GM12892 (cell line): Measurements from ENCODE around the gene ST7.
A peak's percentile ranks its signal among the peaks of the same experiment; 100 is the strongest.
"Not testable (repeated sequence)": the region's sequence is repeated elsewhere in the genome, so short reads cannot be mapped to it uniquely, and the experiment has no call there.

Experiments used
- DNase-seq: peaks from one replicate; pipeline ENCODE4 v3.0.0; 2011; ENCODE audit not compliant: insufficient read length
- FAIRE-seq: peaks from 2 replicates; lab custom pipeline; 2011; peaks lifted over from hg19 to GRCh38; lab: Jason Lieb, UNC
- POLR2A ChIP-seq: IDR thresholded peaks from 2 replicates; pipeline ENCODE4 v1.6.1; 2011; ENCODE audit warnings: low read depth, low read length, control low read depth
- POLR2AphosphoS5 ChIP-seq: IDR thresholded peaks from 2 replicates; pipeline ENCODE4 v1.6.1; 2011; ENCODE audit warnings: low read depth, low read length, control low read depth
- TAF1 ChIP-seq: IDR thresholded peaks from 2 replicates; pipeline ENCODE4 v1.6.1; 2011; ENCODE audit warnings: low read depth, mild to moderate bottlenecking, control low read depth, low read length, borderline replicate concordance

Gene ST7

GRCh38 chr7:117220836-117221235, 267.5 kb downstream of the ST7 start:
- no peak for FAIRE-seq
- TF ChIP-seq POLR2AphosphoS5 (no peak), POLR2A (no peak), TAF1 (no peak)

DNA sequence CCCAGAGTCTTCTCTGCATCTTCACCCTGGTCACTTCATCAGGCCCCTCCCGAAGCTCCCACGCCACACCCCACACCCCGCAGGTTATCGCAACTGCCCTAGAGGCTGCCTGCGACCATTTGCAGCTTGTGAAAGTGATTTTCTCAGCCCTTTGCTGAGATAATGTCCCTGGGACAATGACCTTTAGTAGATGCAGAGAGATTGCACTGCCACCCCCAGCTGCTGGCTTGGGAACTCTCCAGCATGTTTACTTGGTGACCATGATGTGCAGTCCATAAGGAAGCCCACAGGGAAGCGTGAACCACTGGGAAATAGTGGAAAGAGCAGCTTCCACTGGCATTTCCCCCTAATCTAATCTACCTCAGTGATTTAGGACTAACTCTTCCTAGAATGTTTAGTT, 272.2 kb downstream of the ST7 start:
- TF ChIP-seq POLR2AphosphoS5 (no peak), TAF1 (no peak), POLR2A (no peak)
- DNase-seq (no peak), FAIRE-seq (no peak)

More at GRCh38 chr7:117220836-117221235, 267.5 kb downstream of the ST7 start:
- no peak for DNase-seq

DNA sequence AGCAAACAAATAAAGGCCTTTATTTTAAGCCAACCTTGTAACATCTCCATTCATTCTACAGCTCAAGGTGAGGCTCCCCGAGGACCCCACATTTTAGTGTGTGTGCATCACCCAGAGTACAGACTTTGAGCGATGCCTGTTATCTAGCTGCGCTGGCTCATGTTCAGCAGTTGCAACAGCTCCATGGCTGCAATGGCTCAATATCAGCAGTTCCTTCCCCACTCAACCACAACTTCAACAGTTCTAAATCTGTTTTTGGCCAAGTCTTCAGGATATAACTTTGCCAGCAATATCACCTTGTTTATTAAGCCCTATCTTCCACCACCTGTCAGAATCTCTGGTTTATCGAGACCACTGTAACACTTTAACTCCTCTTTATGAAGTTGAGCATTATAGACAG, 273.8 kb downstream of the ST7 start:
- DNase-seq, result no peak
- TF ChIP-seq TAF1 (no peak), POLR2A (no peak), POLR2AphosphoS5 (no peak)
- no peak for FAIRE-seq

- DNase-seq (no peak), FAIRE-seq (no peak)
- TF ChIP-seq POLR2A (no peak), TAF1 (no peak), POLR2AphosphoS5 (no peak)
These were observed 276.0 kb downstream of the ST7 start for GRCh38 chr7:117229350-117229749.

GRCh38 chr7:117230276-117231046, 277.2 kb downstream of the ST7 start:
- peak; percentile 33 for FAIRE-seq
- no peak for TF ChIP-seq POLR2AphosphoS5
- no peak for DNase-seq

GRCh38 chr7:117231047-117231359, 277.7 kb downstream of the ST7 start:
- TF ChIP-seq POLR2A (no peak), TAF1 (no peak), POLR2AphosphoS5 (peak; percentile 45; the same call in 1 of the 2 replicates)
- DNase-seq (no peak), FAIRE-seq (no peak)

DNA sequence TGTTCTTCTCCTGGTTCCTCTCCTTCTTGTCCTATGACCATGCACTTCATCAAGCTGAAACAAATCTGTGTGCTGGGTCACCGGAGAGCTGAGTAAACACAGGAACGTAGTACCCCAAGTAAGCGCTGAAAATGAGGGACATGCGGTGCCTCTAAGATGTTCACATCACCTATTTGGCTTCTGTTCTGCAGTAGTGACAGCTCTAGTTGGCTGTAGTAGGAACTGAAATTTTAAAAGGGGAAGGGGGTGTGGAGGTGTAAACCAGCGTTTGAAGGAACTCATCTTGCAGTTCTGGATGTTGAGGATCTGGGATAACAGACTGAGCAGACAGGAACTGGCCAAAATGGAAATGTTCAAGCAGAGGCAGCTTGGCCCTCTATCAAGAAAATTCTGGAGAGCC, 284.3 kb downstream of the ST7 start:
- TF ChIP-seq POLR2A, result no peak
- TF ChIP-seq TAF1, result no peak
- TF ChIP-seq POLR2AphosphoS5, result no peak
- DNase-seq (no peak), FAIRE-seq (peak; percentile 86)

- DNase-seq (no peak), FAIRE-seq (no peak)
- TF ChIP-seq TAF1 (no peak), POLR2A (no peak), POLR2AphosphoS5 (no peak)
These were observed 285.2 kb downstream of the ST7 start for GRCh38 chr7:117238472-117238871.

GRCh38 chr7:117238937-117239336, 285.6 kb downstream of the ST7 start:
- DNase-seq (no peak), FAIRE-seq (no peak)
- no peak for TF ChIP-seq POLR2A
- TF ChIP-seq TAF1, result no peak
- TF ChIP-seq POLR2AphosphoS5, result no peak

- FAIRE-seq, result no peak
- no peak for DNase-seq
- no peak for TF ChIP-seq TAF1
- TF ChIP-seq POLR2AphosphoS5, result no peak
- TF ChIP-seq POLR2A, result no peak
These were observed 287.8 kb downstream of the ST7 start for GRCh38 chr7:117241088-117241487.

- FAIRE-seq (no peak), DNase-seq (no peak)
- TF ChIP-seq POLR2AphosphoS5 (no peak), POLR2A (no peak), TAF1 (no peak)
These were observed 290.1 kb downstream of the ST7 start for GRCh38 chr7:117243390-117243789.

DNA sequence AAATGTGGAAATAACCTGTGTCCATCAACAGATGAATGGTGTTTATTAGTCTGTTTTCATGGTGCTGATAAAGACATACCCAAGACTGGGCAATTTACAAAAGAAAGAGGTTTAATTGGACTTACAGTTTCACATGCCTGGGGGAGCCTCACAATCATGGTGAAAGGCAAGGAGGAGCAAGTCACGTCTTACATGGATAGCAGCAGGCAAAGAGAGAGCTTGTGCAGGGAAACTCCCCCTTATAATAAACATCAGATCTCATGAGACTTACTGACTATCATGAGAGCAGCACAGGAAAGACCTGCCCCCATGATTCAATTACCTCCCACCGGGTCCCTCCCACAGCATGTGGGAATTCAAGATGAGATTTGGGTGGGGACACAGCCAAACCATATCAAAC, 292.4 kb downstream of the ST7 start:
- not testable (repeated sequence) for FAIRE-seq, DNase-seq

DNA sequence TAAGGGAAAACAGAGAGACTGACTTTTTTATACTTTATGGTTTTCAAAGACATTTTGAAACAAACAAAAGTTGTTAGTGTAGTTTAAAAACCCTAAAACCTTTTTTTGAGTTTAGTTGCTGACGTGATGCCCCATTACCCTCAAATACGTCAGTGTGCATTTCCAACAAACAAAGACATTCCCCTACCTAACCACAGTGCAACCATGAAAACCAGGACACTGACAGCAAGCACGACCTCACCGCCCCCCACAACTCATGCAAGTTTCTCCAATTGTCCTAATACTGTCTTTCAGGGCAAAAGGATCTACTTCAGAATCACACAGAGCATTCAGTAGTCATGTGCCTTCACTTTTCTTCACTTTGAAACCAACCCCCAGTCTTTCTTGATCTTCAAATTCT, 294.5 kb downstream of the ST7 start:
- TF ChIP-seq POLR2A (no peak), TAF1 (no peak), POLR2AphosphoS5 (no peak)
- FAIRE-seq (no peak), DNase-seq (no peak)
